Mesenteric fat pad (tissue), 1 donor: Measurements from ENCODE around the gene PHETA1. TPM values are rescaled to one million over a fixed set of nuclear protein-coding genes. Genes with fewer than 3 reads are reported as not detected.

ENCODE experiments used
- DNase-seq: peaks from one replicate; pipeline ENCODE4 v3.0.0-alpha.2; 2020; ENCODE audit warnings: low spot score
- long read RNA-seq: library from polyadenylated mRNA; unstranded; transcript quantifications from one replicate; pipeline ENCODE4 v2.0.0, GENCODE V29; 2020
- total RNA-seq: library from RNA; stranded (reverse); fragmentation: NEBNext Ultra II Directional; extraction: Animal tissue kit (Norgen Biotek cat#: 25700); gene quantifications from one replicate; pipeline ENCODE4 v1.2.1, GENCODE V29; 2021
- donor health status: DM: yes; HTN: yes; CAD: no.

PHETA1 gene
- 19.5 TPM for total RNA-seq
- long read RNA-seq, partial matches to known transcripts: 0 of 10 reads
- long read RNA-seq, other reads (novel, unspliced or antisense): 9 of 10 reads

GRCh38 chr12:111368788-111369495, at the start of gene PHETA1:
Gene PHETA1, minus strand, starts transcription at chr12:111369095. Its CDS starts 5,668 bp downstream, at chr12:111363427.
- DNase-seq: peak; percentile 98

GRCh38 chr12:111418594-111418880, 49.6 kb upstream of the PHETA1 start:
- DNase-seq: no peak

- DNase-seq: no peak
Measured at GRCh38 chr12:111417784-111418593, 49.1 kb upstream of the PHETA1 start.

GRCh38 chr12:111417290-111417689, 48.4 kb upstream of the PHETA1 start:
- no peak for DNase-seq

GRCh38 chr12:111414711-111415252, 45.9 kb upstream of the PHETA1 start:
- no peak for DNase-seq

- no peak for DNase-seq
Measured at GRCh38 chr12:111413442-111414086, 44.7 kb upstream of the PHETA1 start.

- DNase-seq: no peak
Measured at GRCh38 chr12:111412830-111413441, 44.0 kb upstream of the PHETA1 start.

- DNase-seq: no peak
Measured at GRCh38 chr12:111412007-111412829, 43.3 kb upstream of the PHETA1 start.

- DNase-seq: no peak
Measured at GRCh38 chr12:111411185-111411764, 42.4 kb upstream of the PHETA1 start.

GRCh38 chr12:111410431-111411184, 41.7 kb upstream of the PHETA1 start:
- DNase-seq: no peak

GRCh38 chr12:111409780-111410430, 41.0 kb upstream of the PHETA1 start:
- no peak for DNase-seq

- no peak for DNase-seq
Measured at GRCh38 chr12:111409403-111409779, 40.5 kb upstream of the PHETA1 start.

GRCh38 chr12:111408686-111409402, 39.9 kb upstream of the PHETA1 start:
- no peak for DNase-seq

- no peak for DNase-seq
Measured at GRCh38 chr12:111408116-111408440, 39.2 kb upstream of the PHETA1 start.

GRCh38 chr12:111407377-111408115, 38.7 kb upstream of the PHETA1 start:
- DNase-seq: no peak

- no peak for DNase-seq
Measured at GRCh38 chr12:111406474-111407376, 37.8 kb upstream of the PHETA1 start.
